Mesenchymal stem cell (in vitro differentiated cells and primary cell): ENCODE measurements around the gene HBG2. TPM values are rescaled to one million over a fixed set of nuclear protein-coding genes. Genes with fewer than 3 reads are reported as not detected.
"Not testable (repeated sequence)": the region's sequence is repeated elsewhere in the genome, so short reads cannot be mapped to it uniquely, and the experiment has no call there.

Source experiments
- DNase-seq: peaks from one replicate; pipeline ENCODE4 v3.0.0-alpha.2; 2013
- H2AFZ ChIP-seq: one replicate; pipeline ENCODE4 v1.6.1; 2013; ENCODE audit warnings: low read depth, mild to moderate bottlenecking, control low read depth, inconsistent platforms, low read length, moderate library complexity
- H2AK5ac ChIP-seq: 2 replicates; pipeline ENCODE4 v1.6.1; 2013; ENCODE audit warnings: low read length, moderate library complexity, mild to moderate bottlenecking, inconsistent platforms; ENCODE audit not compliant: severe bottlenecking
- H2BK120ac ChIP-seq: one replicate; pipeline ENCODE4 v1.6.1; 2013; ENCODE audit warnings: low read depth, mild to moderate bottlenecking, inconsistent platforms, low read length, moderate library complexity
- H2BK12ac ChIP-seq, 2 experiments: one replicate each; pipeline ENCODE4 v1.6.1; 2013; ENCODE audit warnings: inconsistent platforms in 2 of 2, low read length in 2 of 2, mild to moderate bottlenecking in 2 of 2, moderate library complexity in 2 of 2, control low read depth in 1 of 2
- H2BK15ac ChIP-seq: one replicate; pipeline ENCODE4 v1.6.1; 2013; ENCODE audit warnings: mild to moderate bottlenecking, low read depth, inconsistent platforms; ENCODE audit not compliant: poor library complexity, severe bottlenecking
- H2BK5ac ChIP-seq: 2 replicates; pipeline ENCODE4 v1.6.1; 2013; ENCODE audit warnings: low read depth, mild to moderate bottlenecking, low read length, control low read depth, inconsistent platforms; ENCODE audit not compliant: poor library complexity, severe bottlenecking
- H3K14ac ChIP-seq, 2 experiments: one replicate each; pipeline ENCODE4 v1.6.1; 2013; ENCODE audit warnings: inconsistent platforms in 2 of 2, low read length in 2 of 2, control low read depth in 1 of 2, mild to moderate bottlenecking in 1 of 2, moderate library complexity in 1 of 2
- H3K18ac ChIP-seq, 2 experiments: one replicate each; pipeline ENCODE4 v1.6.1; 2013; ENCODE audit warnings: inconsistent platforms in 2 of 2, low read length in 2 of 2, control low read depth in 1 of 2, low read depth in 1 of 2, mild to moderate bottlenecking in 1 of 2
- H3K23ac ChIP-seq, 2 experiments: one replicate each; pipeline ENCODE4 v1.6.1; 2013; ENCODE audit warnings: inconsistent platforms in 2 of 2, low read length in 2 of 2, mild to moderate bottlenecking in 2 of 2, moderate library complexity in 2 of 2, control low read depth in 1 of 2
- H3K27ac ChIP-seq: 2 replicates; pipeline ENCODE4 v1.5.1; 2013; ENCODE audit warnings: mild to moderate bottlenecking, moderate library complexity, low read length, control low read depth, inconsistent platforms; ENCODE audit not compliant: poor library complexity, severe bottlenecking
- H3K27me3 ChIP-seq, 2 experiments: 2 replicates each; pipeline versions ENCODE4 v1.6.1 to v1.7.0; 2013; ENCODE audit warnings: low read length in 2 of 2, mild to moderate bottlenecking in 2 of 2, moderate library complexity in 2 of 2, control low read depth in 1 of 2, inconsistent platforms in 1 of 2; ENCODE audit not compliant: control insufficient read depth in 1 of 2, insufficient read depth in 1 of 2
- H3K36me3 ChIP-seq, 2 experiments: 2 replicates each; pipeline versions ENCODE4 v1.6.1 to v1.7.0; 2013; ENCODE audit warnings: low read length in 2 of 2, control low read depth in 1 of 2, inconsistent platforms in 1 of 2, low read depth in 1 of 2, mild to moderate bottlenecking in 1 of 2; ENCODE audit not compliant: insufficient read depth in 2 of 2, control insufficient read depth in 1 of 2
- H3K4ac ChIP-seq, 2 experiments: one replicate each; pipeline ENCODE4 v1.6.1; 2013; ENCODE audit warnings: inconsistent platforms in 2 of 2, low read length in 2 of 2, mild to moderate bottlenecking in 2 of 2, moderate library complexity in 2 of 2, control low read depth in 1 of 2, low read depth in 1 of 2
- H3K4me1 ChIP-seq: 2 replicates; pipeline ENCODE4 v1.6.1; 2013; ENCODE audit warnings: low read depth, low read length, control low read depth; ENCODE audit not compliant: control insufficient read depth, insufficient read depth
- H3K4me2 ChIP-seq: 2 replicates; pipeline ENCODE4 v1.6.1; 2013; ENCODE audit warnings: low read length, mild to moderate bottlenecking, inconsistent platforms; ENCODE audit not compliant: poor library complexity, severe bottlenecking
- H3K4me3 ChIP-seq, 2 experiments: 2 replicates each; pipeline versions ENCODE4 v1.5.1 to v1.7.0; 2013; ENCODE audit warnings: low read length in 2 of 2, mild to moderate bottlenecking in 2 of 2, control low read depth in 1 of 2, low read depth in 1 of 2; ENCODE audit not compliant: insufficient read depth in 1 of 2
- H3K79me1 ChIP-seq: replicated peaks from 2 replicates; pipeline ENCODE4 v1.6.1; 2013; ENCODE audit warnings: mild to moderate bottlenecking, control low read depth, low read length, inconsistent platforms; ENCODE audit not compliant: poor library complexity, severe bottlenecking
- H3K9ac ChIP-seq: 2 replicates; pipeline ENCODE4 v1.7.0; 2013; ENCODE audit warnings: mild to moderate bottlenecking, low read length, moderate library complexity
- H3K9me3 ChIP-seq: 2 replicates; pipeline ENCODE4 v1.7.0; 2013; ENCODE audit warnings: mild to moderate bottlenecking, low read length; ENCODE audit not compliant: control insufficient read depth
- H4K8ac ChIP-seq: one replicate; pipeline ENCODE4 v1.6.1; 2013; ENCODE audit warnings: inconsistent platforms, mild to moderate bottlenecking, low read length, moderate library complexity
- H4K91ac ChIP-seq: one replicate; pipeline ENCODE4 v1.6.1; 2013; ENCODE audit warnings: mild to moderate bottlenecking, low read length, inconsistent platforms
- WGBS: methylation state at CpG from one replicate; pipeline ENCODE4 v1.1.7; 2013; ENCODE audit warnings: mixed read lengths; 5-methylcytosine and 5-hydroxymethylcytosine counted together
- polyA plus RNA-seq, 2 experiments: library from polyadenylated mRNA; stranded (reverse); fragments of 200-250 nt; gene quantifications; one replicate each; pipeline ENCODE4 v1.2.3, GENCODE V29; 2013

Gene HBG2
- not detected for polyA plus RNA-seq (2013, experiment 1 of 2)
- polyA plus RNA-seq (2013, experiment 2 of 2): not detected

- H4K91ac ChIP-seq, H2BK120ac ChIP-seq, H3K27ac ChIP-seq, H3K23ac ChIP-seq, H3K9me3 ChIP-seq, DNase-seq, H3K4ac ChIP-seq, H3K4me3 ChIP-seq, H2AFZ ChIP-seq, H3K79me1 ChIP-seq, H2BK15ac ChIP-seq, H2BK12ac ChIP-seq, H3K9ac ChIP-seq, H3K27me3 ChIP-seq, H3K36me3 ChIP-seq, H4K8ac ChIP-seq, H2BK5ac ChIP-seq, H2AK5ac ChIP-seq, H3K18ac ChIP-seq, H3K14ac ChIP-seq, H3K4me1 ChIP-seq, H3K4me2 ChIP-seq: not testable (repeated sequence)
- 75% methylated on average over 2 of the region's 9 CpGs for WGBS
Observed at GRCh38 chr11:5254646-5255413, at the start of gene HBG2. Gene HBG2, minus strand, starts transcription at chr11:5254781. Its CDS starts 53 bp downstream, at chr11:5254728.

DNA sequence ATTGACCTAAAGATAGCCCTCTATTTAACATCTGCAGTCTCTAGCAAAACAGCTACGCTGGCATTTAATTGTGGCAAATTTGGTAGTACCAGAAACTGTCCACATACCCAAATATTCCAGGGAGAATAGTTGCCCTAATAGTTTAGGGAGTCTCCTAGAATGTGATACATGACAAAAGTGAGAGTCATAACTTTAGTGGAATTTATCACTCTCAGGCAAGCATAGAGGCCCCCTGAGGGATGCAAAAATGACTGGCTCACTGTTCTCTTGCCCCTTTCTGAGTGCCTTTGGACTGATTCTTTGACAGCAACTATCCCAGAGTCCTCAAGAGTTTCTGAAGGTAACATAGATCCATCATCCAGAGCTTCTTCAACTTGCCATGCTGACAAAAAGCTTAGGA lies 49.5 kb upstream of the HBG2 start:
- Histone ChIP-seq H2BK5ac (no peak overlapping the region), H3K79me1 (no peaks in the 10 kb centered on the region), H3K4ac (no peak overlapping the region), H3K23ac (no peak overlapping the region), H4K8ac (no peak overlapping the region), H2AK5ac (no peak overlapping the region), H2BK15ac (no peak overlapping the region), H2AFZ (no peak overlapping the region), H3K36me3 (no peaks in the 10 kb centered on the region), H3K9me3 (no peaks in the 10 kb centered on the region), H2BK120ac (no peak overlapping the region), H3K4me2 (no peak overlapping the region), H3K14ac (no peak overlapping the region), H3K9ac (no peak overlapping the region), H3K4me1 (no peaks in the 10 kb centered on the region), H2BK12ac (no peak overlapping the region), H3K27me3 (no peaks in the 10 kb centered on the region), H3K18ac (no peak overlapping the region), H4K91ac (no peak overlapping the region), H3K4me3 (no peak overlapping the region), H3K27ac (no peak overlapping the region)
- no peak for DNase-seq
- WGBS: no CpG with 5 or more reads among the region's 1 CpG

DNA sequence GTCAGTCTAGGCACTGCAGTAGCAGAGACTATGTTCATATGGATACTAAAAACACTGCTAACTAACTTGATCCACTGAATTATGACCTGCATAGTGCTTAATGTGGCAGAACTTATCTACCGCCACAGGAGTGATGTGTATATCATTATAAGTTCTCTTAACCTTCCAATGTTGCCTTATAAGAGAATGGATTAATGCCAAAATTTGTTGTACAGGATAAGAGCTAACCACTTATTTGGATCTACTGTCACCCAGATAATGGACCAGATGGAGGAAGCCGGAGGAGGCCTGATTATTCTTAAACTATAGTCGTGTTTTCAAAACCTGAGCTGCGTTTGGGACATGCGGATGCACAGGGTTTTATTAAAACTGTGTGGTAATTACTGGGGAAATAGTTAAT lies 49.0 kb upstream of the HBG2 start:
- 100% methylated on average over 1 of the region's 5 CpGs for WGBS
- Histone ChIP-seq H3K36me3 (no peaks in the 10 kb centered on the region), H3K4ac (no peak overlapping the region), H2BK12ac (no peak overlapping the region), H4K91ac (no peak overlapping the region), H3K9ac (no peak overlapping the region), H3K4me3 (no peak overlapping the region), H2AFZ (no peak overlapping the region), H3K23ac (no peak overlapping the region), H3K14ac (no peak overlapping the region), H2BK120ac (no peak overlapping the region), H3K9me3 (no peaks in the 10 kb centered on the region), H3K18ac (no peak overlapping the region), H2BK15ac (no peak overlapping the region), H3K4me2 (no peak overlapping the region), H3K27ac (no peak overlapping the region), H3K4me1 (no peaks in the 10 kb centered on the region), H3K79me1 (no peaks in the 10 kb centered on the region), H2BK5ac (no peak overlapping the region), H4K8ac (no peak overlapping the region), H2AK5ac (no peak overlapping the region), H3K27me3 (no peaks in the 10 kb centered on the region)
- no peak for DNase-seq

DNA sequence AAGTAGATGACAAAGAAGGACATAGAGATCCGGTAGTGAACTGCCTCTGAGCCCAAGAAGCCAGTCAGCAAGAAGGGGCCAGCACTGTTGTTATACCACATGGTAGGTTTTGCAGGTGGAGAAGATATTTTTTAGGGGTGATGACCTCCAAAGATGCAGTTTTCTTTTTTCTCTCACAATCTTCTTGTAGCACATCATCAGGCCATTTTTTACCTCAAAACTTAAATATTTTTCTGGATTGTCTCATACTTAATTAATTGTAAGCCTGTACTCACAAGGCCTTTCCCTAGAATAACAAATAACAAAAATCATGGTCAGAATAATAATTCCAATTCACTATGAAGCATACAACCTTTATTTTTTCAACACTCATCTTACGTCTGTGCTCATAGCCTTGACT lies 47.3 kb upstream of the HBG2 start, which contains the start of gene OR51B4:
Gene OR51B4 (minus strand): TSS at position 101 of the 400 bp plus-strand sequence. CDS start 0 bp downstream, at position 101.
- Histone ChIP-seq H3K18ac (no peak within 1 kb of the TSS), H3K79me1 (no peaks in the 10 kb centered on the region), H3K36me3 (no peaks in the 10 kb centered on the region), H3K4me1 (no peaks in the 10 kb centered on the region), H3K27me3 (no peaks in the 10 kb centered on the region), H3K27ac (no peak within 1 kb of the TSS), H2AFZ (no peak within 1 kb of the TSS), H2BK5ac (no peak within 1 kb of the TSS), H2BK120ac (no peak within 1 kb of the TSS), H3K9ac (no peak within 1 kb of the TSS), H3K4me2 (no peak within 1 kb of the TSS), H3K14ac (no peak within 1 kb of the TSS), H3K4ac (no peak within 1 kb of the TSS), H4K8ac (no peak within 1 kb of the TSS), H4K91ac (no peak within 1 kb of the TSS), H2BK15ac (no peak within 1 kb of the TSS), H2AK5ac (no peak within 1 kb of the TSS), H3K23ac (no peak within 1 kb of the TSS), H3K9me3 (no peaks in the 10 kb centered on the region), H2BK12ac (no peak within 1 kb of the TSS), H3K4me3 (no peak within 1 kb of the TSS)
- WGBS: 92% methylated on average over 2 of the region's 2 CpGs
- DNase-seq: no peak
